KOPT-K1 (cell line): ENCODE measurements around the gene PC.

Experiments
- H3K27ac ChIP-seq: fragments of 200-600 bp; sonication (generic); 2 replicates; pipeline ENCODE4 v1.5.1; 2016; ENCODE audit warnings: antibody characterized with exemption, mild to moderate bottlenecking, low read depth, low read length; ENCODE audit not compliant: poor library complexity, severe bottlenecking
- H3K36me3 ChIP-seq: fragments of 200-600 bp; sonication (generic); 2 replicates; pipeline ENCODE4 v1.5.1; 2017; ENCODE audit warnings: antibody characterized with exemption, mild to moderate bottlenecking, low read length, moderate library complexity; ENCODE audit not compliant: insufficient read depth
- H3K9me3 ChIP-seq: fragments of 200-600 bp; sonication (generic); 2 replicates; pipeline ENCODE4 v1.5.1; 2017; ENCODE audit warnings: antibody characterized with exemption, low read length, mild to moderate bottlenecking; ENCODE audit not compliant: insufficient read depth, poor library complexity, severe bottlenecking

Gene PC

GRCh38 chr11:66918741-66919140 lies 39.4 kb downstream of the PC start:
- H3K9me3 ChIP-seq = no peaks in the 10 kb centered on the region
- no peaks in the 10 kb centered on the region for H3K36me3 ChIP-seq
- H3K27ac ChIP-seq = no peak overlapping the region

GRCh38 chr11:66915866-66916265 lies 42.3 kb downstream of the PC start:
- no peak overlapping the region for H3K27ac ChIP-seq

GRCh38 chr11:66915046-66915832 lies 42.9 kb downstream of the PC start:
- H3K27ac ChIP-seq = no peak overlapping the region
- H3K36me3 ChIP-seq = no peaks in the 10 kb centered on the region
- H3K9me3 ChIP-seq = no peaks in the 10 kb centered on the region

More at GRCh38 chr11:66915866-66916265, 42.3 kb downstream of the PC start:
- Histone ChIP-seq H3K9me3 (no peaks in the 10 kb centered on the region), H3K36me3 (no peaks in the 10 kb centered on the region)

- Histone ChIP-seq H3K9me3 (no peaks in the 10 kb centered on the region), H3K27ac (no peak overlapping the region)
Observed at GRCh38 chr11:66914505-66914904, 43.7 kb downstream of the PC start.

GRCh38 chr11:66912911-66913310 lies 45.3 kb downstream of the PC start:
- H3K27ac ChIP-seq = no peak overlapping the region
- H3K36me3 ChIP-seq = no peaks in the 10 kb centered on the region
- H3K9me3 ChIP-seq = no peaks in the 10 kb centered on the region

More at GRCh38 chr11:66914505-66914904, 43.7 kb downstream of the PC start:
- H3K36me3 ChIP-seq = no peaks in the 10 kb centered on the region

- H3K9me3 ChIP-seq = no peaks in the 10 kb centered on the region
- no peak overlapping the region for H3K27ac ChIP-seq
- H3K36me3 ChIP-seq = no peaks in the 10 kb centered on the region
Observed at GRCh38 chr11:66912361-66912760, 45.8 kb downstream of the PC start.

GRCh38 chr11:66910669-66911068 lies 47.5 kb downstream of the PC start:
- Histone ChIP-seq H3K9me3 (no peaks in the 10 kb centered on the region), H3K36me3 (no peaks in the 10 kb centered on the region), H3K27ac (no peak overlapping the region)

- Histone ChIP-seq H3K36me3 (no peaks in the 10 kb centered on the region), H3K27ac (no peak overlapping the region), H3K9me3 (no peaks in the 10 kb centered on the region)
Observed at GRCh38 chr11:66910016-66910415, 48.2 kb downstream of the PC start.

GRCh38 chr11:66909181-66909580 lies 49.0 kb downstream of the PC start:
- Histone ChIP-seq H3K27ac (no peak overlapping the region), H3K9me3 (no peaks in the 10 kb centered on the region), H3K36me3 (no peaks in the 10 kb centered on the region)

- no peak overlapping the region for H3K27ac ChIP-seq
- no peaks in the 10 kb centered on the region for H3K36me3 ChIP-seq
- no peaks in the 10 kb centered on the region for H3K9me3 ChIP-seq
Observed at GRCh38 chr11:66907751-66908630, 50.2 kb downstream of the PC start.

- no peak overlapping the region for H3K27ac ChIP-seq
Observed at GRCh38 chr11:66906061-66906733, 52.0 kb downstream of the PC start.

GRCh38 chr11:66905631-66906030 lies 52.6 kb downstream of the PC start:
- no peaks in the 10 kb centered on the region for H3K36me3 ChIP-seq
- H3K27ac ChIP-seq = no peak overlapping the region
- H3K9me3 ChIP-seq = no peaks in the 10 kb centered on the region

More at GRCh38 chr11:66906061-66906733, 52.0 kb downstream of the PC start:
- H3K9me3 ChIP-seq = no peaks in the 10 kb centered on the region
- H3K36me3 ChIP-seq = no peaks in the 10 kb centered on the region

- H3K27ac ChIP-seq = no peak overlapping the region
- H3K9me3 ChIP-seq = no peaks in the 10 kb centered on the region
- no peaks in the 10 kb centered on the region for H3K36me3 ChIP-seq
Observed at GRCh38 chr11:66904981-66905521, 53.1 kb downstream of the PC start.

GRCh38 chr11:66904561-66904960 lies 53.6 kb downstream of the PC start:
- H3K9me3 ChIP-seq = no peaks in the 10 kb centered on the region
- no peak overlapping the region for H3K27ac ChIP-seq
- no peaks in the 10 kb centered on the region for H3K36me3 ChIP-seq

GRCh38 chr11:66904055-66904454 lies 54.1 kb downstream of the PC start:
- no peaks in the 10 kb centered on the region for H3K9me3 ChIP-seq
- H3K36me3 ChIP-seq = no peaks in the 10 kb centered on the region
- no peak overlapping the region for H3K27ac ChIP-seq
